ENCODE measurements around the gene TFR2. TPM values are rescaled to one million over a fixed set of nuclear protein-coding genes. Genes with fewer than 3 reads are reported as not detected.

TFR2 gene
- total RNA-seq, 1 experiment from 2014 or later = 11.8 TPM

GRCh38 chr7:100591596-100591995 is 49.8 kb downstream of the TFR2 start:
- ChIA-PET RAD21 (ENCODE audit: low non-redundant PET in 1 of 2, low total read pairs in 2 of 2, uncharacterized antibody in 2 of 2, unreplicated experiment in 2 of 2) (interaction anchor here in 1 of 2 experiments (1.0 kb wide), 1 partner anchor 18 kb away, joined by 3 read pairs; no protein-coding TSS in a partner anchor), CTCF (no interaction called here), POLR2A (no interaction called here)
- Histone ChIP-seq H3K4me2 (ENCODE audit: low read length) (no peak overlapping the region), H3K9ac (ENCODE audit: low read length) (no peak overlapping the region), H3K27ac (ENCODE audit: low read depth, low read length) (no peak overlapping the region), H3K36me3 (ENCODE audit: control insufficient read depth in 1 of 2, insufficient read depth in 2 of 2, low read length in 2 of 2) (no peaks in the 10 kb centered on the region), H3K9me3 (ENCODE audit: control insufficient read depth in 1 of 2, insufficient read depth in 1 of 2, low read depth in 1 of 2, low read length in 2 of 2) (no peaks in the 10 kb centered on the region), H2AFZ (ENCODE audit: low read depth, low read length, poor library complexity, severe bottlenecking) (no peak overlapping the region), H3K27me3 (ENCODE audit: insufficient read depth, low read length) (no peaks in the 10 kb centered on the region), H3K4me1 (ENCODE audit: control insufficient read depth in 1 of 2, insufficient read depth in 2 of 2, low read length in 2 of 2) (peaks cover 0 to 5% of the 10 kb centered on the region in 2 experiments; a peak in 3 of 4 replicates), H3K79me2 (ENCODE audit: insufficient read depth, low read length) (no peaks in the 10 kb centered on the region), H3K4me3 (replicated peaks in 1 of 2; ENCODE audit: low read depth in 1 of 2, low read length in 2 of 2) (no peak overlapping the region), H3K9me2 (ENCODE audit: insufficient read depth) (no peaks in the 10 kb centered on the region), H4K20me1 (ENCODE audit: insufficient read depth) (no peaks in the 10 kb centered on the region)
- no peak for TF ChIP-seq ZNF274 (IDR thresholded peaks at IDR 0.05; ENCODE audit: low read depth, low read length)
- no peak for TF ChIP-seq CEBPB (IDR thresholded peaks at IDR 0.05; ENCODE audit: low read depth)
- DNase-seq (ENCODE audit: low read depth, low spot score) = no peak
- intact Hi-C loops (cut with micrococcal nuclease) = no loop called here
- no peak for ATAC-seq
- BruUV-seq (replicated peaks) = no TSS peak

GRCh38 chr7:100590077-100590737 is 51.1 kb downstream of the TFR2 start:
- Histone ChIP-seq H3K79me2 (ENCODE audit: insufficient read depth, low read length) (peaks cover 2% of the 10 kb centered on the region; the same call in 1 of the 2 replicates), H3K9me2 (ENCODE audit: insufficient read depth) (no peaks in the 10 kb centered on the region), H3K9ac (ENCODE audit: low read length) (no peak overlapping the region), H2AFZ (ENCODE audit: low read depth, low read length, poor library complexity, severe bottlenecking) (no peak overlapping the region), H3K27ac (ENCODE audit: low read depth, low read length) (no peak overlapping the region), H3K4me2 (ENCODE audit: low read length) (no peak overlapping the region), H3K9me3 (ENCODE audit: control insufficient read depth in 1 of 2, insufficient read depth in 1 of 2, low read depth in 1 of 2, low read length in 2 of 2) (no peaks in the 10 kb centered on the region), H3K4me3 (replicated peaks in 1 of 2; ENCODE audit: low read depth in 1 of 2, low read length in 2 of 2) (no peak overlapping the region), H3K4me1 (ENCODE audit: control insufficient read depth in 1 of 2, insufficient read depth in 2 of 2, low read length in 2 of 2) (peaks cover 0 to 6% of the 10 kb centered on the region in 2 experiments; a peak in 3 of 4 replicates), H3K36me3 (ENCODE audit: control insufficient read depth in 1 of 2, insufficient read depth in 2 of 2, low read length in 2 of 2) (no peaks in the 10 kb centered on the region), H3K27me3 (ENCODE audit: insufficient read depth, low read length) (no peaks in the 10 kb centered on the region), H4K20me1 (ENCODE audit: insufficient read depth) (no peaks in the 10 kb centered on the region)
- ChIA-PET POLR2A (no interaction called here), RAD21 (ENCODE audit: low non-redundant PET in 1 of 2, low total read pairs in 2 of 2, uncharacterized antibody in 2 of 2, unreplicated experiment in 2 of 2) (no interaction called here), CTCF (no interaction called here)
- intact Hi-C loops (cut with micrococcal nuclease) = no loop called here
- DNase-seq (ENCODE audit: low read depth, low spot score) (no peak), ATAC-seq (no peak)
- TF ChIP-seq YY1 (IDR thresholded peaks at IDR 0.05; ENCODE audit: extremely low read depth, insufficient replicate concordance, low read depth, low read length) = no peak
- no peak for TF ChIP-seq ATF3 (IDR thresholded peaks at IDR 0.05)
- no peak for TF ChIP-seq EZH2 (IDR thresholded peaks at IDR 0.05)
- no peak for TF ChIP-seq FOSL1 (IDR thresholded peaks at IDR 0.05; ENCODE audit: low read depth)
- no peak for TF ChIP-seq SRF (IDR thresholded peaks at IDR 0.05; ENCODE audit: low read depth)
- TF ChIP-seq RAD21 (IDR thresholded peaks at IDR 0.05; ENCODE audit: low read depth) = no peak
- TF ChIP-seq ZFX (IDR thresholded peaks at IDR 0.05) = no peak
- TF ChIP-seq MAX (IDR thresholded peaks at IDR 0.05) = no peak
- no peak for TF ChIP-seq EZH2phosphoT487 (IDR thresholded peaks at IDR 0.05; ENCODE audit: borderline replicate concordance)
- no peak for TF ChIP-seq ELF1 (IDR thresholded peaks at IDR 0.05; ENCODE audit: borderline replicate concordance, low read depth)
- TF ChIP-seq POLR2AphosphoS5 (IDR thresholded peaks at IDR 0.05; ENCODE audit: low read depth, low read length) = no peak
- TF ChIP-seq ZNF274 (IDR thresholded peaks at IDR 0.05; ENCODE audit: low read depth, low read length) = no peak
- TF ChIP-seq JUND (IDR thresholded peaks at IDR 0.05) = no peak
- no peak for TF ChIP-seq REST (IDR thresholded peaks at IDR 0.05; ENCODE audit: low read depth)
- no peak for TF ChIP-seq EGR1 (IDR thresholded peaks at IDR 0.05; ENCODE audit: low read depth)
- no peak for TF ChIP-seq SP1 (IDR thresholded peaks at IDR 0.05; ENCODE audit: low read depth)
- no TSS peak for BruUV-seq (replicated peaks)

Measured in HCT116 (cell line).